ENCODE results near the gene HCST.

Gene HCST

GRCh38 chr19:35945121-35945790 lies 42.9 kb downstream of the HCST start:
- H3K27ac ChIP-seq (ENCODE audit: low read depth, low read length): no peak overlapping the region
- no peak overlapping the region for H3K4me3 ChIP-seq (ENCODE audit: low read length)
- H3K4me2 ChIP-seq (ENCODE audit: low read length): no peak overlapping the region
- H4K20me1 ChIP-seq (ENCODE audit: control insufficient read depth, insufficient read depth, low read depth, low read length): no peaks in the 10 kb centered on the region
- TF ChIP-seq CTCF (IDR thresholded peaks at IDR 0.05; ENCODE audit: low read depth, low read length, poor library complexity, severe bottlenecking): no peak
- H3K4me1 ChIP-seq (ENCODE audit: control insufficient read depth, low read length): no peaks in the 10 kb centered on the region; the same call in 1 of the 2 replicates
- H3F3A ChIP-seq (ENCODE audit: control insufficient read depth, insufficient read depth): no peaks in the 10 kb centered on the region
- H3K27me3 ChIP-seq (ENCODE audit: control insufficient read depth, low read length): peaks cover 4% of the 10 kb centered on the region; the same call in 1 of the 2 replicates
- no peaks in the 10 kb centered on the region for H3K9me3 ChIP-seq (ENCODE audit: control insufficient read depth, insufficient read depth, low read length)
- no peaks in the 10 kb centered on the region for H3K79me2 ChIP-seq (ENCODE audit: control insufficient read depth, low read length)
- no peaks in the 10 kb centered on the region for H3K36me3 ChIP-seq (ENCODE audit: control insufficient read depth, low read length)
- H3K9me2 ChIP-seq (replicated peaks; ENCODE audit: control insufficient read depth, low read length): no peaks in the 10 kb centered on the region

DNA sequence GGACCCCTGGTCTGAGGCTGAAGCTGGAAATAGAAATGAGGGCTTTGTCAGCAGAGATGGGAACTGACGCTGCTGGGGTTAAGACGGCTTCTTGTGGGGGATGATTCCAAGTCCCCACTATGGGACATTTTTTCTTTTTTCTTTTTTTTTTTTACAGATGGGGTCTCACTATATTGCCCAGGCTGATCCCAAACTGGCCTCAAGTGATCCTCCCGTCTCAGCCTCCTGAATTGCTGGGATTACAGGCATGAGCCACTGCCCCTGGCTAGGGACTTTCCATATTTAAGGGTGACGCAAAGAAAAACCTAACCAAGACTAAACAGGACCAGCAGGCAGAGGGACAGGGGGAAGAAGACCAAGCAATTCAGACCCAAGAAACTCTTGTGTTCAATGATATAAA lies 43.9 kb downstream of the HCST start:
- Histone ChIP-seq H3K27ac (ENCODE audit: low read depth, low read length) (no peak overlapping the region), H3K36me3 (ENCODE audit: control insufficient read depth, low read length) (no peaks in the 10 kb centered on the region), H3K4me1 (ENCODE audit: control insufficient read depth, low read length) (no peaks in the 10 kb centered on the region; the same call in 1 of the 2 replicates), H3K79me2 (ENCODE audit: control insufficient read depth, low read length) (no peaks in the 10 kb centered on the region), H3K9me2 (replicated peaks; ENCODE audit: control insufficient read depth, low read length) (no peaks in the 10 kb centered on the region), H3F3A (ENCODE audit: control insufficient read depth, insufficient read depth) (no peaks in the 10 kb centered on the region), H3K4me3 (ENCODE audit: low read length) (no peak overlapping the region), H4K20me1 (ENCODE audit: control insufficient read depth, insufficient read depth, low read depth, low read length) (no peaks in the 10 kb centered on the region), H3K27me3 (ENCODE audit: control insufficient read depth, low read length) (peaks cover 8% of the 10 kb centered on the region; the same call in 1 of the 2 replicates), H3K9me3 (ENCODE audit: control insufficient read depth, insufficient read depth, low read length) (no peaks in the 10 kb centered on the region), H3K4me2 (ENCODE audit: low read length) (no peak overlapping the region)
- no peak for TF ChIP-seq CTCF (IDR thresholded peaks at IDR 0.05; ENCODE audit: low read depth, low read length, poor library complexity, severe bottlenecking)
- no peak for TF ChIP-seq EZH2phosphoT487 (IDR thresholded peaks at IDR 0.05; ENCODE audit: borderline replicate concordance, low read length)

DNA sequence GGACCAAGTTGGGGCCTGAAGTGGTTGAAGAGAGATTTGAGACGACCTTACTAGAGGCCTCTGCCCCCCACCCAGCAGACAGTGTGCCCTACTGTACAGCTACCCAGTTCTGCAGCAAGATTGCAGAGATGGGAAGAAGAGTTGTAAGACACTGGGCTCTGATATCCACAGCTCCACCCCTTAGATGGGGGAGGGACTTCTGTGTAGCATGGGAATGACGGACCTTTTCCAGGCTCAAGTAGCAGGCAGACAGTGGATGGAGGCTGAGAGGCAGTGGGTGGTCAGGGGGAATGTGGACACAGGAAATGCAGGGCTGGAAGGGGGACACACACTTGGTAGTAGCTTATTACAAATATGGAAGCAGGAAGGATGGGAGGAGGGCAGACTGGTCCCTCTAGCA lies 46.8 kb downstream of the HCST start:
- H3K4me3 ChIP-seq (ENCODE audit: low read length): no peak overlapping the region
- no peak overlapping the region for H3K4me2 ChIP-seq (ENCODE audit: low read length)
- no peaks in the 10 kb centered on the region for H4K20me1 ChIP-seq (ENCODE audit: control insufficient read depth, insufficient read depth, low read depth, low read length)
- H3K4me1 ChIP-seq (ENCODE audit: control insufficient read depth, low read length): peaks cover 14% of the 10 kb centered on the region
- H3K79me2 ChIP-seq (ENCODE audit: control insufficient read depth, low read length): no peaks in the 10 kb centered on the region
- no peak overlapping the region for H3K27ac ChIP-seq (ENCODE audit: low read depth, low read length)
- peaks cover 8% of the 10 kb centered on the region; the same call in 1 of the 2 replicates for H3K27me3 ChIP-seq (ENCODE audit: control insufficient read depth, low read length)
- no peaks in the 10 kb centered on the region for H3K36me3 ChIP-seq (ENCODE audit: control insufficient read depth, low read length)
- H3F3A ChIP-seq (ENCODE audit: control insufficient read depth, insufficient read depth): no peaks in the 10 kb centered on the region
- no peaks in the 10 kb centered on the region for H3K9me2 ChIP-seq (replicated peaks; ENCODE audit: control insufficient read depth, low read length)
- no peak for TF ChIP-seq CTCF (IDR thresholded peaks at IDR 0.05; ENCODE audit: low read depth, low read length, poor library complexity, severe bottlenecking)
- H3K9me3 ChIP-seq (ENCODE audit: control insufficient read depth, insufficient read depth, low read length): no peaks in the 10 kb centered on the region

Data from DOHH2 (cell line).